OCI-LY3 (cell line): ENCODE data around the gene MEG3.

Experiments used
- CTCF ChIP-seq: fragments of 200-600, 300-600 bp; sonication (generic); IDR thresholded peaks from 2 replicates; pipeline ENCODE4 v1.5.1; 2014; ENCODE audit warnings: antibody characterized with exemption, low read length, low read depth
- EZH2phosphoT487 ChIP-seq: fragments of 200-600 bp; shearing (Covaris generic); IDR thresholded peaks from 2 replicates; pipeline ENCODE4 v1.6.1; 2018; ENCODE audit warnings: antibody characterized with exemption, mixed run types, low read depth

DNA sequence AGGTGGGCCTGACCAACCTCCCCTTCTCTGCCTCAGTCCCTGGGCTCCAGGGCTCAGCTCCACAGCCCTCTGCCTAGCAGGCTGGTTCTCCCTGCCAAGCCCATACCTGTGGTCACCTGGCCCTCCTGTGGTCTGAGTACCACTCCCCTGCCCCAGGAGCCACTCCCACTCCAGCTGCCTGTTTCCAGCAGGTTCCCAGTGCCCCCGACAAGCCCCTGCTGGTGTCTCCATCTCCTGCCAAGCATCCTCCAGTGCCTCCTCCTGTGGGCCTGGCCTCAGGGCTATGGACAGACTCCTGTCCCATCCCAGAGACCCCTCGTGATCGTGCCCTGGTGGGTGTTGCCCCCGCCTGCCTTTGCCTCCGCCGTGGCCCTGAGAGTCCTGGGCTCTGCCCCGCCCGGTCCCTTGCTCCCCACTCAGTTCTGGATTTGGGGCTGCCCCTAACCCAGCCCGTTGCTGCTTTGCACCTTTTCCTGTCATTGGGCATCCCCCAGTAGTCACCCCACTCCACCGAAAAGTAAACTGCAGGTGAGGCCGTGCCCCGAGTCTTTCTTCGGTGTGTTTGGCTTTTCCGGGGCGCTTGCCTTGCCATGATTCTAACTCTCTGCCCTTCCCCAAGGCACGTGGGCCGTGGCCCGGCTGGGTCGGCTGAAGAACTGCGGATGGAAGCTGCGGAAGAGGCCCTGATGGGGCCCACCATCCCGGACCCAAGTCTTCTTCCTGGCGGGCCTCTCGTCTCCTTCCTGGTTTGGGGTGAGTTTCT is 9.8 kb downstream of the MEG3 start:
- TF ChIP-seq CTCF (no peak), EZH2phosphoT487 (no peak)
